ENCODE results near the gene NPHP4.

The NPHP4 gene

GRCh38 chr1:5910666-5911065 lies 81.6 kb downstream of the NPHP4 start:
- no peak for TF ChIP-seq CTCF (IDR thresholded peaks at IDR 0.05; ENCODE audit: control insufficient read depth, extremely low read depth, insufficient read depth)
- DNase-seq (ENCODE audit: low read depth): no peak
- H3K4me3 ChIP-seq (ENCODE audit: low read depth, low read length): no peak overlapping the region

- no peak for DNase-seq (ENCODE audit: low read depth)
- TF ChIP-seq CTCF (IDR thresholded peaks at IDR 0.05; ENCODE audit: control insufficient read depth, extremely low read depth, insufficient read depth): no peak
- H3K4me3 ChIP-seq (ENCODE audit: low read depth, low read length): no peak overlapping the region
These were observed 82.0 kb downstream of the NPHP4 start for GRCh38 chr1:5910276-5910620.

- no peak for TF ChIP-seq CTCF (IDR thresholded peaks at IDR 0.05; ENCODE audit: control insufficient read depth, extremely low read depth, insufficient read depth)
- DNase-seq (ENCODE audit: low read depth): no peak
- no peak overlapping the region for H3K4me3 ChIP-seq (ENCODE audit: low read depth, low read length)
These were observed 82.5 kb downstream of the NPHP4 start for GRCh38 chr1:5909576-5910275.

- no peak for DNase-seq (ENCODE audit: low read depth)
- no peak overlapping the region for H3K4me3 ChIP-seq (ENCODE audit: low read depth, low read length)
- TF ChIP-seq CTCF (IDR thresholded peaks at IDR 0.05; ENCODE audit: control insufficient read depth, extremely low read depth, insufficient read depth): no peak
These were observed 83.5 kb downstream of the NPHP4 start for GRCh38 chr1:5908461-5909375.

- no peak for TF ChIP-seq CTCF (IDR thresholded peaks at IDR 0.05; ENCODE audit: control insufficient read depth, extremely low read depth, insufficient read depth)
- H3K4me3 ChIP-seq (ENCODE audit: low read depth, low read length): no peak overlapping the region
- DNase-seq (ENCODE audit: low read depth): no peak
These were observed 84.3 kb downstream of the NPHP4 start for GRCh38 chr1:5907966-5908365.

GRCh38 chr1:5907386-5907785 lies 84.8 kb downstream of the NPHP4 start:
- TF ChIP-seq CTCF (IDR thresholded peaks at IDR 0.05; ENCODE audit: control insufficient read depth, extremely low read depth, insufficient read depth): no peak
- H3K4me3 ChIP-seq (ENCODE audit: low read depth, low read length): no peak overlapping the region
- DNase-seq (ENCODE audit: low read depth): no peak
